HepG2 (cell line): ENCODE measurements around the gene G6PC3. TPM values are rescaled to one million over a fixed set of nuclear protein-coding genes. Genes with fewer than 3 reads are reported as not detected.

Experiments
- HNRNPH1 ChIP-seq: fragments of 200-400 bp; formaldehyde crosslinking; optimal IDR thresholded peaks from 2 replicates; pipeline ENCODE3; 2017; ENCODE audit warnings: mild to moderate bottlenecking, low read depth, low read length
- JUN ChIP-seq: sonication (generic); formaldehyde crosslinking; IDR thresholded peaks from 2 replicates; pipeline ENCODE4 v1.4.0; 2020; ENCODE audit warnings: mild to moderate bottlenecking, missing genetic modification reagents
- MEIS1 ChIP-seq: sonication (generic); formaldehyde crosslinking; IDR thresholded peaks from 2 replicates; pipeline ENCODE4 v1.9.0; 2021; ENCODE audit warnings: mild to moderate bottlenecking, missing genetic modification reagents, moderate library complexity, borderline replicate concordance
- MIER2 ChIP-seq: IDR thresholded peaks from 2 replicates; pipeline ENCODE4 v1.6.1; 2016; ENCODE audit warnings: missing biosample characterization, missing genetic modification reagents
- MLLT10 ChIP-seq: sonication (generic); formaldehyde crosslinking; IDR thresholded peaks from 2 replicates; pipeline ENCODE4 v1.4.0; 2020; ENCODE audit warnings: missing genetic modification reagents
- NFE2 ChIP-seq: sonication (generic); formaldehyde crosslinking; IDR thresholded peaks from 2 replicates; pipeline ENCODE4 v1.4.0; 2020; ENCODE audit warnings: missing genetic modification reagents
- PCBP2 ChIP-seq: fragments of 200-400 bp; formaldehyde crosslinking; optimal IDR thresholded peaks from 2 replicates; pipeline ENCODE3; 2018; ENCODE audit warnings: low read length, low read depth; ENCODE audit not compliant: poor library complexity, severe bottlenecking
- ZBTB20 ChIP-seq: sonication (generic); formaldehyde crosslinking; IDR thresholded peaks from 2 replicates; pipeline ENCODE4 v1.8.1; 2023; ENCODE audit warnings: missing genetic modification reagents, low read depth, mild to moderate bottlenecking, borderline replicate concordance
- ZNF331 ChIP-seq: sonication (generic); formaldehyde crosslinking; IDR thresholded peaks from 2 replicates; pipeline ENCODE4 v1.4.0; 2020; ENCODE audit warnings: missing genetic modification reagents
- ZNF44 ChIP-seq: sonication (generic); formaldehyde crosslinking; IDR thresholded peaks from 2 replicates; pipeline ENCODE4 v1.5.1; 2020; ENCODE audit warnings: mild to moderate bottlenecking, missing genetic modification reagents
- ZNF598 ChIP-seq: sonication (generic); formaldehyde crosslinking; IDR thresholded peaks from 2 replicates; pipeline ENCODE4 v1.5.1; 2020; ENCODE audit warnings: mild to moderate bottlenecking, missing genetic modification reagents, borderline replicate concordance
- ZSCAN30 ChIP-seq: sonication (generic); formaldehyde crosslinking; IDR thresholded peaks from 2 replicates; pipeline ENCODE4 v1.5.0; 2020; ENCODE audit warnings: mild to moderate bottlenecking, missing genetic modification reagents
- ZSCAN31 ChIP-seq: sonication (generic); formaldehyde crosslinking; IDR thresholded peaks from 2 replicates; pipeline ENCODE4 v1.5.0; 2020; ENCODE audit warnings: low read depth, mild to moderate bottlenecking, missing genetic modification reagents
- polyA plus RNA-seq, 8 experiments: library from polyadenylated mRNA; depleted of rRNA in 3 of 8; stranded (reverse) in 7 of 8; unstranded in 1 of 8; fragments of >200 nt; fragmentation: Illumina TruSeq in 4 of 8; extraction: Trizol in 4 of 8; gene quantifications; 2 replicates each; pipeline versions ENCODE4 v1.2.1 to v1.2.3, GENCODE V29; 2011 to 2016; ENCODE audit warnings: low read depth in 4 of 8, missing spikeins in 1 of 8, mixed read lengths in 1 of 8; ENCODE audit not compliant: insufficient read depth in 1 of 8
- total RNA-seq, 5 experiments: library from RNA; depleted of rRNA; stranded (reverse); fragments of >200 nt; fragmentation: Illumina TruSeq; extraction: Trizol; gene quantifications; 2 replicates each; pipeline ENCODE4 v1.2.3, GENCODE V29; 2016; ENCODE audit warnings: low read depth in 1 of 5
- TF ChIP-seq, protein P1 (sequence below): IDR thresholded peaks from 2 replicates; pipeline ENCODE4 v1.4.0; 2020; ENCODE audit warnings: mild to moderate bottlenecking, missing genetic modification reagents
- TF ChIP-seq, protein P2 (sequence below): sonication (generic); formaldehyde crosslinking; IDR thresholded peaks from 2 replicates; pipeline ENCODE4 v1.4.0; 2020; ENCODE audit warnings: missing genetic modification reagents
- TF ChIP-seq, protein P3 (sequence below): sonication (generic); formaldehyde crosslinking; IDR thresholded peaks from 2 replicates; pipeline ENCODE4 v1.4.0; 2020; ENCODE audit warnings: mild to moderate bottlenecking, missing genetic modification reagents, borderline replicate concordance
- TF ChIP-seq, protein P4 (sequence below): sonication (generic); formaldehyde crosslinking; IDR thresholded peaks from 2 replicates; pipeline ENCODE4 v1.5.1; 2020; ENCODE audit warnings: mild to moderate bottlenecking, missing genetic modification reagents

The G6PC3 gene
- total and polyA plus RNA-seq, 2 of the 13 experiments (the other 11 are each of a cell fraction or from before 2014, with no cell fraction given) = 38.5 to 75.8 TPM

GRCh38 chr17:44123356-44124117 lies 53.0 kb downstream of the G6PC3 start, which contains the start of gene HDAC5 (continued):
- TF ChIP-seq, protein P1, sequence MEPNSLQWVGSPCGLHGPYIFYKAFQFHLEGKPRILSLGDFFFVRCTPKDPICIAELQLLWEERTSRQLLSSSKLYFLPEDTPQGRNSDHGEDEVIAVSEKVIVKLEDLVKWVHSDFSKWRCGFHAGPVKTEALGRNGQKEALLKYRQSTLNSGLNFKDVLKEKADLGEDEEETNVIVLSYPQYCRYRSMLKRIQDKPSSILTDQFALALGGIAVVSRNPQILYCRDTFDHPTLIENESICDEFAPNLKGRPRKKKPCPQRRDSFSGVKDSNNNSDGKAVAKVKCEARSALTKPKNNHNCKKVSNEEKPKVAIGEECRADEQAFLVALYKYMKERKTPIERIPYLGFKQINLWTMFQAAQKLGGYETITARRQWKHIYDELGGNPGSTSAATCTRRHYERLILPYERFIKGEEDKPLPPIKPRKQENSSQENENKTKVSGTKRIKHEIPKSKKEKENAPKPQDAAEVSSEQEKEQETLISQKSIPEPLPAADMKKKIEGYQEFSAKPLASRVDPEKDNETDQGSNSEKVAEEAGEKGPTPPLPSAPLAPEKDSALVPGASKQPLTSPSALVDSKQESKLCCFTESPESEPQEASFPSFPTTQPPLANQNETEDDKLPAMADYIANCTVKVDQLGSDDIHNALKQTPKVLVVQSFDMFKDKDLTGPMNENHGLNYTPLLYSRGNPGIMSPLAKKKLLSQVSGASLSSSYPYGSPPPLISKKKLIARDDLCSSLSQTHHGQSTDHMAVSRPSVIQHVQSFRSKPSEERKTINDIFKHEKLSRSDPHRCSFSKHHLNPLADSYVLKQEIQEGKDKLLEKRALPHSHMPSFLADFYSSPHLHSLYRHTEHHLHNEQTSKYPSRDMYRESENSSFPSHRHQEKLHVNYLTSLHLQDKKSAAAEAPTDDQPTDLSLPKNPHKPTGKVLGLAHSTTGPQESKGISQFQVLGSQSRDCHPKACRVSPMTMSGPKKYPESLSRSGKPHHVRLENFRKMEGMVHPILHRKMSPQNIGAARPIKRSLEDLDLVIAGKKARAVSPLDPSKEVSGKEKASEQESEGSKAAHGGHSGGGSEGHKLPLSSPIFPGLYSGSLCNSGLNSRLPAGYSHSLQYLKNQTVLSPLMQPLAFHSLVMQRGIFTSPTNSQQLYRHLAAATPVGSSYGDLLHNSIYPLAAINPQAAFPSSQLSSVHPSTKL = peak; percentile 63
- TF ChIP-seq ZSCAN30 (CRISPR knock-in tag) (no peak), MLLT10 (CRISPR knock-in tag) (no peak), ZNF331 (CRISPR knock-in tag) (peak; percentile 52; the same call in 1 of the 2 replicates), ZSCAN31 (CRISPR knock-in tag) (peak; percentile 77), MIER2 (CRISPR knock-in tag) (no peak), ZNF44 (CRISPR knock-in tag) (peak; percentile 82), ZBTB20 (CRISPR knock-in tag) (peak; percentile 55; the same call in 1 of the 2 replicates), ZNF598 (CRISPR knock-in tag) (peak; percentile 62; the same call in 1 of the 2 replicates), PCBP2 (no peak), JUN (CRISPR knock-in tag) (peak; percentile 41; the same call in 1 of the 2 replicates), MEIS1 (peak; percentile 50; the same call in 1 of the 2 replicates), NFE2 (no peak), HNRNPH1 (peak; percentile 43)
- TF ChIP-seq, protein P2, sequence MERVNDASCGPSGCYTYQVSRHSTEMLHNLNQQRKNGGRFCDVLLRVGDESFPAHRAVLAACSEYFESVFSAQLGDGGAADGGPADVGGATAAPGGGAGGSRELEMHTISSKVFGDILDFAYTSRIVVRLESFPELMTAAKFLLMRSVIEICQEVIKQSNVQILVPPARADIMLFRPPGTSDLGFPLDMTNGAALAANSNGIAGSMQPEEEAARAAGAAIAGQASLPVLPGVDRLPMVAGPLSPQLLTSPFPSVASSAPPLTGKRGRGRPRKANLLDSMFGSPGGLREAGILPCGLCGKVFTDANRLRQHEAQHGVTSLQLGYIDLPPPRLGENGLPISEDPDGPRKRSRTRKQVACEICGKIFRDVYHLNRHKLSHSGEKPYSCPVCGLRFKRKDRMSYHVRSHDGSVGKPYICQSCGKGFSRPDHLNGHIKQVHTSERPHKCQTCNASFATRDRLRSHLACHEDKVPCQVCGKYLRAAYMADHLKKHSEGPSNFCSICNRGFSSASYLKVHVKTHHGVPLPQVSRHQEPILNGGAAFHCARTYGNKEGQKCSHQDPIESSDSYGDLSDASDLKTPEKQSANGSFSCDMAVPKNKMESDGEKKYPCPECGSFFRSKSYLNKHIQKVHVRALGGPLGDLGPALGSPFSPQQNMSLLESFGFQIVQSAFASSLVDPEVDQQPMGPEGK = peak; percentile 97
- TF ChIP-seq, protein P3, sequence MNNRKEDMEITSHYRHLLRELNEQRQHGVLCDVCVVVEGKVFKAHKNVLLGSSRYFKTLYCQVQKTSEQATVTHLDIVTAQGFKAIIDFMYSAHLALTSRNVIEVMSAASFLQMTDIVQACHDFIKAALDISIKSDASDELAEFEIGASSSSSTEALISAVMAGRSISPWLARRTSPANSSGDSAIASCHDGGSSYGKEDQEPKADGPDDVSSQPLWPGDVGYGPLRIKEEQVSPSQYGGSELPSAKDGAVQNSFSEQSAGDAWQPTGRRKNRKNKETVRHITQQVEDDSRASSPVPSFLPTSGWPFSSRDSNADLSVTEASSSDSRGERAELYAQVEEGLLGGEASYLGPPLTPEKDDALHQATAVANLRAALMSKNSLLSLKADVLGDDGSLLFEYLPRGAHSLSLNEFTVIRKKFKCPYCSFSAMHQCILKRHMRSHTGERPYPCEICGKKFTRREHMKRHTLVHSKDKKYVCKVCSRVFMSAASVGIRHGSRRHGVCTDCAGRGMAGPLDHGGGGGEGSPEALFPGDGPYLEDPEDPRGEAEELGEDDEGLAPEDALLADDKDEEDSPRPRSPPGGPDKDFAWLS (CRISPR knock-in tag) = no peak
- TF ChIP-seq, protein P4, sequence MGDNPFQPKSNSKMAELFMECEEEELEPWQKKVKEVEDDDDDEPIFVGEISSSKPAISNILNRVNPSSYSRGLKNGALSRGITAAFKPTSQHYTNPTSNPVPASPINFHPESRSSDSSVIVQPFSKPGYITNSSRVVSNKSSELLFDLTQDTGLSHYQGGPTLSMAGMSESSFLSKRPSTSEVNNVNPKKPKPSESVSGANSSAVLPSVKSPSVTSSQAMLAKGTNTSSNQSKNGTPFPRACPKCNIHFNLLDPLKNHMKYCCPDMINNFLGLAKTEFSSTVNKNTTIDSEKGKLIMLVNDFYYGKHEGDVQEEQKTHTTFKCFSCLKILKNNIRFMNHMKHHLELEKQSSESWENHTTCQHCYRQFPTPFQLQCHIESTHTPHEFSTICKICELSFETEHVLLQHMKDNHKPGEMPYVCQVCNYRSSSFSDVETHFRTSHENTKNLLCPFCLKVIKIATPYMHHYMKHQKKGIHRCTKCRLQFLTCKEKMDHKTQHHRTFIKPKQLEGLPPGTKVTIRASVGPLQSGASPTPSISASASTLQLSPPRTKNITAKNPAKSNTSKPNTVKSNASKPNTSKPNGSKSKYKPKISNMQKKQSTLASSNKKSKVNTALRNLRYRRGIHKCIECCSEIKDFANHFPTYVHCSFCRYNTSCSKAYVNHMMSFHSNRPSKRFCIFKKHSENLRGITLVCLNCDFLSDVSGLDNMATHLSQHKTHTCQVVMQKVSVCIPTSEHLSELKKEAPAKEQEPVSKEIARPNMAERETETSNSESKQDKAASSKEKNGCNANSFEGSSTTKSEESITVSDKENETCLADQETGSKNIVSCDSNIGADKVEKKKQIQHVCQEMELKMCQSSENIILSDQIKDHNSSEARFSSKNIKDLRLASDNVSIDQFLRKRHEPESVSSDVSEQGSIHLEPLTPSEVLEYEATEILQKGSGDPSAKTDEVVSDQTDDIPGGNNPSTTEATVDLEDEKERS = peak; percentile 57; the same call in 1 of the 2 replicates
